ENCODE measurements around the gene CACNA1I. TPM values are rescaled to one million over a fixed set of nuclear protein-coding genes. Genes with fewer than 3 reads are reported as not detected.

The CACNA1I gene
- total RNA-seq, 3 donors from 2014 or later (not counting 1 experiment from before 2014, with no cell fraction given), result 0.05 to 0.83 (median 0.72) TPM

GRCh38 chr22:39699631-39700360 is 129.2 kb downstream of the CACNA1I start:
- H3K9me3 ChIP-seq (ENCODE audit: control insufficient read depth, insufficient read depth, low read length), result no peaks in the 10 kb centered on the region
- Mint-ChIP-seq H3K4me1 (no peaks in the 10 kb centered on the region), H3K27me3 (ENCODE audit: low read depth in 2 of 2) (peaks cover 0 to 6% of the 10 kb centered on the region in 2 donors), H3K36me3 (no peaks in the 10 kb centered on the region), H3K27ac (no peak overlapping the region), H3K9me3 (no peaks in the 10 kb centered on the region), H3K4me3 (no peak overlapping the region)
- ATAC-seq, result no peak
- 91% methylated on average over 19 of the region's 19 CpGs for WGBS (ENCODE audit: insufficient coverage)
- H3K4me3 ChIP-seq (ENCODE audit: low read length), result no peak overlapping the region
- H3K27me3 ChIP-seq (ENCODE audit: control insufficient read depth, insufficient read depth, low read length), result no peaks in the 10 kb centered on the region
- no peak overlapping the region for H3K27ac ChIP-seq (ENCODE audit: low read length)
- no peaks in the 10 kb centered on the region for H3K36me3 ChIP-seq (ENCODE audit: control insufficient read depth, insufficient read depth, low read length)
- no peak for TF ChIP-seq CTCF (IDR thresholded peaks at IDR 0.05)
- intact Hi-C loops (cut with micrococcal nuclease), result no loop called here
- no peak for DNase-seq
- H3K4me1 ChIP-seq (ENCODE audit: control insufficient read depth, insufficient read depth, low read length), result no peaks in the 10 kb centered on the region

- H3K9me3 ChIP-seq (ENCODE audit: control insufficient read depth, insufficient read depth, low read length), result no peaks in the 10 kb centered on the region
- TF ChIP-seq CTCF (IDR thresholded peaks at IDR 0.05), result no peak
- no peak overlapping the region for H3K27ac Mint-ChIP-seq
- H3K4me1 ChIP-seq (ENCODE audit: control insufficient read depth, insufficient read depth, low read length), result no peaks in the 10 kb centered on the region
- no peak overlapping the region for H3K27ac ChIP-seq (ENCODE audit: low read length)
- no peaks in the 10 kb centered on the region for H3K36me3 ChIP-seq (ENCODE audit: control insufficient read depth, insufficient read depth, low read length)
- 87% methylated on average over 4 of the region's 7 CpGs for WGBS (ENCODE audit: insufficient coverage)
- H3K4me3 Mint-ChIP-seq, result no peak overlapping the region
- intact Hi-C loops (cut with micrococcal nuclease), result no loop called here
- DNase-seq (no peak), ATAC-seq (no peak)
- no peaks in the 10 kb centered on the region for H3K27me3 ChIP-seq (ENCODE audit: control insufficient read depth, insufficient read depth, low read length)
- H3K4me3 ChIP-seq (ENCODE audit: low read length), result no peak overlapping the region
- H3K36me3 Mint-ChIP-seq, result no peaks in the 10 kb centered on the region
- no peaks in the 10 kb centered on the region for H3K9me3 Mint-ChIP-seq
- no peaks in the 10 kb centered on the region for H3K4me1 Mint-ChIP-seq
- peaks cover 0 to 6% of the 10 kb centered on the region in 2 donors for H3K27me3 Mint-ChIP-seq (ENCODE audit: low read depth in 2 of 2)
Observed at GRCh38 chr22:39700565-39700964, 130.0 kb downstream of the CACNA1I start.

GRCh38 chr22:39703091-39703490 is 132.5 kb downstream of the CACNA1I start:
- Mint-ChIP-seq H3K36me3 (no peaks in the 10 kb centered on the region), H3K4me1 (no peaks in the 10 kb centered on the region), H3K27ac (no peak overlapping the region), H3K4me3 (no peak overlapping the region), H3K27me3 (ENCODE audit: low read depth in 2 of 2) (peaks cover 0 to 6% of the 10 kb centered on the region in 2 donors), H3K9me3 (no peaks in the 10 kb centered on the region)
- no peak for TF ChIP-seq CTCF (IDR thresholded peaks at IDR 0.05)
- H3K9me3 ChIP-seq (ENCODE audit: control insufficient read depth, insufficient read depth, low read length), result no peaks in the 10 kb centered on the region
- H3K4me3 ChIP-seq (ENCODE audit: low read length), result no peak overlapping the region
- ATAC-seq (no peak), DNase-seq (no peak)
- no peaks in the 10 kb centered on the region for H3K36me3 ChIP-seq (ENCODE audit: control insufficient read depth, insufficient read depth, low read length)
- H3K4me1 ChIP-seq (ENCODE audit: control insufficient read depth, insufficient read depth, low read length), result no peaks in the 10 kb centered on the region
- no peaks in the 10 kb centered on the region for H3K27me3 ChIP-seq (ENCODE audit: control insufficient read depth, insufficient read depth, low read length)
- intact Hi-C loops (cut with micrococcal nuclease), result no loop called here
- H3K27ac ChIP-seq (ENCODE audit: low read length), result no peak overlapping the region
- 87% methylated on average over 8 of the region's 8 CpGs for WGBS (ENCODE audit: insufficient coverage)

All from natural killer cell (primary cell).